Activated CD8-positive, alpha-beta memory T cell treated with anti-CD3 and anti-CD28 coated beads for 36 hours (primary cell): ENCODE results near the gene UTF1. TPM values are rescaled to one million over a fixed set of nuclear protein-coding genes. Genes with fewer than 3 reads are reported as not detected.

Experiments
- CTCF ChIA-PET: fragments of 350-600 bp; sonication (Branson Sonifier 250); formaldehyde crosslinking; loops from one replicate; lab custom pipeline; 2021; ENCODE audit warnings: antibody characterized with exemption; lab: Charles Lee
- POLR2A ChIA-PET: fragments of 350-600 bp; sonication (Branson Sonifier 250); formaldehyde crosslinking; loops from one replicate; lab custom pipeline; 2021; ENCODE audit warnings: antibody characterized with exemption; lab: Charles Lee
- total RNA-seq, 2 experiments: library from RNA; stranded (reverse); gene quantifications; one replicate each; pipeline ENCODE4 v1.2.3, GENCODE V29; 2021

The UTF1 gene, protein sequence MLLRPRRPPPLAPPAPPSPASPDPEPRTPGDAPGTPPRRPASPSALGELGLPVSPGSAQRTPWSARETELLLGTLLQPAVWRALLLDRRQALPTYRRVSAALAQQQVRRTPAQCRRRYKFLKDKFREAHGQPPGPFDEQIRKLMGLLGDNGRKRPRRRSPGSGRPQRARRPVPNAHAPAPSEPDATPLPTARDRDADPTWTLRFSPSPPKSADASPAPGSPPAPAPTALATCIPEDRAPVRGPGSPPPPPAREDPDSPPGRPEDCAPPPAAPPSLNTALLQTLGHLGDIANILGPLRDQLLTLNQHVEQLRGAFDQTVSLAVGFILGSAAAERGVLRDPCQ
- total RNA-seq: not detected

DNA sequence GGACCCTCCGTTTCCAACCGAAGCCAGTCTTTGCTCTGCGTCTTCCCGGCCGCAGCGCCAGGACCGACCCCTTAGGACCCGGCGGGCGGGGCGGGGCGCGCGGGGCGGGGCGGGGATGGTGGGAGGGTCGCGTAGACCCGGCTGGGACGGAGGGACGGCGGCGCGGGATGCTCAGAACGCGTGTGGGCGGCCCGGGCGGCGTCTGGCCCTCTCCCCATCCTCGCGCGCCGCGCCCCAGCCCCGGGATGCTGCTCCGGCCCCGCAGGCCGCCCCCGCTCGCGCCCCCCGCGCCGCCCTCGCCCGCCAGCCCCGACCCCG lies at the start of gene UTF1:
TSS of gene UTF1 (plus strand) at position 174 of the 318 bp plus-strand sequence. CDS start at position 246, 72 bp downstream.
- CTCF ChIA-PET: interaction anchor here (1.0 kb wide), 1 partner anchor 87 kb away, joined by 3 read pairs; no protein-coding TSS in a partner anchor
- POLR2A ChIA-PET: no interaction called here

DNA sequence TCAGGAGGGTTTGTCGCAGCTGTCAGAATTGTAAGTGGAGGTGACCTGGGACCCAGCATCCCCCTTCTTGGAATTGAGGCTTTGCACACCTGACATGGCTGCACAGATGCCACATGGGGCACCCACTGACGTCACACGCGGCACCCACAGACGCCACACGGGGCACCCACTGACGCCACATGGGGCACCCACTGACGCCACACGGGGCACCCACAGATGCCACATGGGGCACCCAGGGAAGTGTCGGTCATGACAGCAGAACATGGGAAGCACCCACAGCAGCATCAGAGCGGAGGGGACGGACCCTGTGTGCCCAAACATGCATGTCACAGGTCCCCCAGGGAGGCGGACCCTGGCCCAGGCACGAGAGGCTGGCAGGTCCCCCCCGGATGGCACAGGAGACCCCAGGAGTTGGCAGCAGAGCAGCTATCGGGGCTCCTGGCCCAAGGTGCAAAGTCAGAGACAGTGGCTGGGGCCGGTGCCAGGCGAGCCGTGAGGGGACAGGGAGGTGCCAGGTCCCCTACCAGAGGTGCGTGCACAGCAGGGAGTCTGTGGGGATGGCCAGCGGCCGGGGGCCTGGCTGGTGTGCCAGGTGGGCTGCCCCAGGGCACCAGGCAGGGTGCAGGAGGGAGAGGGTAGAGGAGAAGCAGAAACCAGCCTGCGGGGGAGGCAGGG lies 48.9 kb upstream of the UTF1 start:
- POLR2A ChIA-PET: no interaction called here
- CTCF ChIA-PET: no interaction called here

DNA sequence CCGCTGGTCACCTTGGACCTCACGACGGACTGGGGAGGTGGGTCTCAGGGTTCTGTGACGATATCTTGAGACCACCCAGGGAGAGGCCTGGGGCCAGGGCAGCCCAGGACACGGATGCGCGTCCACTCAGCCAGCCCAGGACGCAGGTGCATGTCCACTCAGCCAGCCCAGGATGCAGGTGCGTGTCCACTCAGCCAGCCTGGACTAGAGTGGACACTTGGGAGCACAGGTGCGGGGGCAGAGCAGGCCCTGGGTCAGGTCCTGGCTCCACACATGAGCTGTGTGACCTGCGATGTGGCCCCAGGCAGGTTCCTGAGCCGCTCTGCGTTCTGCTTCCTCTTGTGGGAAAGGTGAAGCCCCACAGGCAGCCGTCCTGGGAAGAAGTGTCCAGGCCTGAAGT lies 47.8 kb upstream of the UTF1 start:
- ChIA-PET CTCF (no interaction called here), POLR2A (no interaction called here)

DNA sequence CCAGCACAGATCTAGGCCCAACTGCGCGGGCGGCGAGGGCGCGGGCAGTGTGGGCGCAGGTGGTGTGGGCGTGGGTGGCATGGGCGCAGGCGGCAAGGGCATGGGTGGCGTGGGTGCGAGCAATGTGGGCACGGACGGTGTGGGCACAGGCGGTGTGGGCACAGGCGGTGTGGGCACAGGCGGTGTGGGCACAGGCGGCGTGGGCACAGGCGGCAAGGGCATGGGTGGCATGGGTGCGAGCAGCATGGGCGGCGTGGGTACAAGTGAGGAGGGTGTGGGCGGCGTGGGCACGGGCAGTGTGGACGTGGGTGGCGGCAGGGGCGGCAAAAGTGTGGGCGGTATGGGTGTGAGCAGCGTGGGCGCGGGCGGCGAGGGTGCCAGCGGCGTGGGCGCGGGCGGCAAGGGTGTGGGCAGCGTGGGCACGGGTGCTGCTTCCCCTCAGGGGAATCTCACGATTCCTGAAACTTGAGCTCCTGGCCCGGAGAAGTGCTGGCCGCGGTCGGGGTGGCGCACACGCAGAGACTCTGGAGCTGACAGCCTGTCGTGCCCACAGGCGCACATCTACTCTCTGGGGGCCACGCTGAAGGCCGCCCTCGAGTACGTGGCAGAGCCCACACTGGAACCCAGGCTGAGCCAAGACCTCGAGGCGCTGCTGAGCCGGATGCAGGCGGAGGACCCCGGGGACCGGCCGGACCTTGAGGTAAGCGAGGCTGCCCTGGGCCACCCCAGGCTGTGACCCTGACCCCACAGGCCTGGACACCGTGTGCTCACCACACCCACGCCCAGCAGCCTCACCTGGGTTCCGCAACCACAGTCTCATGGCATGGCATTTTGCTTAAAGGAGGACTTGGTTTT lies 47.0 kb upstream of the UTF1 start:
- POLR2A ChIA-PET: no interaction called here
- CTCF ChIA-PET: no interaction called here

DNA sequence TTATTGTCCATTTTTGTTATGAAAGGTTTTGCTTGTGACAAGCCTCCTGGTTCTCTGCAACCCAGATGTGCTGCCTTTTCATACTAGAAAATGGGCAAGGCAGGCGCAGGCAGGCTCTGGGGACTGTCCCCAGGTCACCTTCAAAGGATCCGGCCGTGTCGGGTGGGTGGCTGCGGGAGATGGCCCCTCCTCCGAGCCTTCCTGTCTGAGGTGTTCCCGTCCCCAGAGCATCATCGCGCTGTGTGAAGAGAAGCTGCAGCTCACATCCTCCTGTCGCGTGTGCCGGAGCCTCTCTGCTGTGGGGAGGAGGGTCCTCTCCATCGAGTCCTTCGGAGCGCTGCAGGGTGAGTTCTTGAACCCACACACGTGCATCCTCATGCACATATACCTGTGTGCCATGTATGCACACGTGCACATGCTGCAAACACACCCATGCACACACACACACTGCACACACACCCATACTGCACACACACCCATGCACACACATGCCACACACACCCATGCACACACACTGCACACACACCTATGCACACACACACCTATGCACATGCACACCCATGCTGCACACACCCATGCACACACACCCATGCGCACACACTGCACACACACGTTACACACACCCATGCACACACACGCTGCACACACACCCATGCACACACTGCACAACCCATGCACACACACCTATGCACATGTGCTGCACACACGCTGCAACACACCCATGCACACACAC lies 46.2 kb upstream of the UTF1 start:
- ChIA-PET POLR2A (no interaction called here), CTCF (no interaction called here)

DNA sequence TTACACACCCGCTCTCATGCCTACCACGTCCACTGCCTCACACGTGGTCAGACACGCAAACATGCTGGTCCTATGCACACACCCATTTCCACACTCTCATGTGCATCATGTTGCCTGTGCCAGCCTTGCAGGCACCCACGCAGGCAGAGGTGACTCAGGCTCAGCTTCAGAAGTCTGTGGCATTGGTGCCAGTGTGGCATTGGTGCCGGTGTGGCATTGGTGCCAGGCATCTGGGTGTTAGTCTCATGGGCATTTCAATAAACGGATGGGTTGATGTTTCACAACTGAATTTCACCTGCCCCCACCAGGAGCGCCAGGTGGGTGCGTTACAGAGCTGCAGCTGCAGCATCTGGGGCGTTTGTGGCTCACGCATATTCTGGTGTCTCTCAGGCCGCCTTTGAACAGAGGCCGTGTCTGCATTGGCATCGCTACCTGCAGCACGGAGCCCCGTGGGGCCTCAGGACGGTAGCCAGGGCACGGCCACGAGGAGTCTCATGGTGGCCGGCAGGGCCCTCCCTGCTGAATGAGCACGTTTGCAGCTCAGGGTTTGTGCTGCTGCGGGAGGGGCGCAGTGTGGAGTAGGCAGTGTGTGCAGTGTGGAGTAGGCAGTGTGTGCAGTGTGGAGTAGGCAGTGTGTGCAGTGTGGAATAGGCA lies 45.3 kb upstream of the UTF1 start:
- ChIA-PET POLR2A (no interaction called here), CTCF (no interaction called here)

DNA sequence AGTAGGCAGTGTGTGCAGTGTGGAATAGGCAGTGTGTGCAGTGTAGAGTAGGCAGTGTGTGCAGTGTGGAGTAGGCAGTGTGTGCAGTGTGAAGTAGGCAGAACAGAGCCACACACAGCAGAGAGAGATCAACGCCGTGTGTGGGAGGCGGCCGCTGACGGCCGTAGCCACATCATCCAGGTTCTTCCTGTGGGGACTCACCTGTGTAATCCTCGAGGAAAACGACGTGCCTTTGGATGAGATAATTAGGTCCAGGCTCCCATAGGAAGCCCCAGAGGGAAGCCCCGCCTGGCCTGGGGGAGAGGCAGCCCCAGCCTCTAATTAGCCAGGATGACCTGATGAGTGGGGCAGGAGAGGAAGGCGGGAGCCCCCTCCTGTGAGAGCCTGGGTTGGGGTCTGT lies 44.6 kb upstream of the UTF1 start:
- CTCF ChIA-PET: no interaction called here
- POLR2A ChIA-PET: no interaction called here

DNA sequence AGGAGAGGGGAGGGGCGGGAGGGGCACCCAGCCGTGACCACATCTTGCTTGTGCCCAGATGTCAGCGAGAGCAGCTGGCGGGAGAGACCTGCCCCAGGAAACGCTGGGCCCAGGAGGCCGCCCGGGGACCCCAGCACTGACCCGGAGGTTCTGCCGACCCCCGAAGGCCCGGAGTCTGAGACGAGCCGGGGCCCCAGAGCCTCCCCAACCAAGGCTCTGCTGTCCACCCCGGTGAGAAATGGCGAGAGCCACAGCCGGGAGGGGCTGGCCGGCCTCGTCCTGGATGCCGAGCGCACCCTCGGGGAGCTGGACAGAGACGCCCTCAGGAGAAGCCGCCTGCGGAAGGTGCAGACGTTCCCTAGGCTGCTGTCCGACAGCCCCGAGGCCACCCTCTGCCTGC lies 44.1 kb upstream of the UTF1 start:
- POLR2A ChIA-PET: no interaction called here
- CTCF ChIA-PET: no interaction called here

DNA sequence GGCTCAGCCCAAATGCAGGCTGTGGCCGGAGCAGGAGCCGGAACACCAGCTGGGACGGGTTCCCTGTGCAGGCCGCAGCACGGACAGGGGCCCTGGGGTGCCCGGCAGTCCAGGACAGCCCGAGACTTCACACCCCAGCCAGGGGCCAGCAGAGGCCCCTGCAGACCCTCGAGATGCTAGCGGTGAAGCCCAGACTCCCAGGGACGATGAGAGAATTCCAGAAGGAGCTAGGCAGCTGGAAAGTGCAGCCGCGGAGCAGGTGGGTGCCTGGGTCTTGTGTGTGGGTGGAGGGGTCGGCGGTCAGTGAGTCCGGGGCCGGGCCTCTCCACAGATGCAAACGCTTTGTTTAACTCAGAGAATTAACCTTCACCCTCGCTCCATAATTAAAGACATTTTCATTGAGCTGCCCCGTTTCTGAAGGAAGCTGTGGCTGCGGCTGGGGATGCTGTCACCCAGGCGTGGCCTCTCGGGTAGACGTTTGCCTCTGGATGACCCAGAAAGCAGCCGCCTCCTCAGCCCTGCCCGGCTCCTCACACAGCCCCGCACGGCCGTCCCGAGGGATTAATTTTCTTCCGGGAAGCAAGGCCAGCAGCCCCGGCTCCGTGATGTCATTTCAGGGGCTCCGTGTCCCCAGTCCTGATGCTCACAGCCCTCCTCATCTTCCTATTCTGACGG lies 43.5 kb upstream of the UTF1 start:
- ChIA-PET POLR2A (no interaction called here), CTCF (no interaction called here)

DNA sequence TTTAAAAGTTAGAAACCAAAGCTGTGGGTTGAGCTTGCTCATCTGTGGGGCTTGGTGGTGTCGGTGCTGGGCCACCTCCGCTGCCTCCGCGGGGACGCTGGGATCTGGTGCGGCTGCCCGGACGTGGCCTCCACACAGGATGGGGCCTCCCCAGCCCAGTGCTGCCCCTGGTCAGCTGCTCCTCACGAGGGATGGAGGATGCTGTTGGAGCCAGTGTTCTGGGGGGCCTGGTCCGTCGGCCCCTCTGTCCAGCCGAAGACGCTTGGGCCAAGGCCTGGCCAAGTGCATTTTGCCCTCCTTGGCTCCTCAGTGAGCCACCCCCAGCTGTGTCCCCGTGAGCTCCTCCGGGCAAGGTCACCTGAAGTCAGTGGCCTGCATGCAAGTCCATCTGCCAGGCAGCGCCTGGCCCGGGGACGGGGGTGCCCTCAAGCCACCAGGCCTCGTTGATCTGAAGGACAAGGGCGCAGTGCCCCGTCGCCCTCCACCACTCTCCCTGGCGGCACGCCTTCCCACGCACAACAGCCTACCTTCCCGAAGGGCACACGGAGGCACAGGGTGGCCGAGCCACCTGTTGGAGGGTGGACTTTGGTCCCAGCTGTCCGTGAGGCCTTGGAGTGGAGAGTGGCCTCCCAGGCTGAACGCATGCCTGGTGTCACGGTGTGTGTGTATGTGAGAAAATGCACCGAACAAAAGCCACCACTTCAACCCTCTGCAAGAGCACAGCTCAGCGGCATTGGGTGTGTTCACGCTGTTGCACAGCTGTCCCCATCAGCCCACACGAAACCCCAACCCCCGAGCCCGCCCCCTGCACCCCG lies 42.7 kb upstream of the UTF1 start:
- POLR2A ChIA-PET: no interaction called here

DNA sequence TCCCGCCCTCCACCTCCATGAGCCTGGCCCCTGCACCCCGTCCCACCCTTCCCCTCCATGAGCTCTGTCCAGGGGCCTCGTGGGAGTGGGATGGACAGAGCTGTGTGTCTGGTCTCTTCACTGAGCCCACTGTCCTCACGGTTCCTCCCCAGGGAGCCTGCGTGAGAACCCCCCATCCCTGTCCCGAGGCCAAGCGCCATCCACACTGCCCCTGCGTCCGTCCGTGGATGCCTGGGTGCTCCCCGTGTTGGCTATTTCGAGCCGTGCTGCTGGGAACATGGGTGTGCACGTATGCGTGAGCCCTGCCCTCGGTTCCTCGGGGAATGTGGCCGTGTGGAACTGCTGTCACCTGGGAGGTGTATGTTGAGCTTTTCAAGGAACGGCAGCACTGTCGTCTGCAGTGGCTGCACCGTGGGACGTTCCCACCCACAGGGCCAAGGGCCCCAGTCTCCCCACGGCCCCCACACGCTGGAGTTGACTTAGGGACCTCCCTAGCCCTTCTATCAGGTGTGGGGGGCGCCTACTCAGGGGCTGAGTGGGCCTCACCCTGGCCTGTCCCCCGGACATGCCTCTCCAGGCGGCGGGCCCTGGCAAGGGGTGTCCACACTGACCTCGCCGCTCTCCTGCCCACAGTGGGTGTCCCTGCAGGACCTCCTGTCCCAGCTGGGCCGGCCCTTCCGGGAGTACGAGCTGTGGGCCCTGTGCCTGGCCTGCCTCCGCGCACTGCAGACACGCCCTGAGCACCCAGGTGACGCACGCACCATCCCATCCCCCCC lies 41.9 kb upstream of the UTF1 start:
- CTCF ChIA-PET: no interaction called here
- POLR2A ChIA-PET: no interaction called here

More for the DNA sequence above, 42.7 kb upstream of the UTF1 start:
- CTCF ChIA-PET: no interaction called here

DNA sequence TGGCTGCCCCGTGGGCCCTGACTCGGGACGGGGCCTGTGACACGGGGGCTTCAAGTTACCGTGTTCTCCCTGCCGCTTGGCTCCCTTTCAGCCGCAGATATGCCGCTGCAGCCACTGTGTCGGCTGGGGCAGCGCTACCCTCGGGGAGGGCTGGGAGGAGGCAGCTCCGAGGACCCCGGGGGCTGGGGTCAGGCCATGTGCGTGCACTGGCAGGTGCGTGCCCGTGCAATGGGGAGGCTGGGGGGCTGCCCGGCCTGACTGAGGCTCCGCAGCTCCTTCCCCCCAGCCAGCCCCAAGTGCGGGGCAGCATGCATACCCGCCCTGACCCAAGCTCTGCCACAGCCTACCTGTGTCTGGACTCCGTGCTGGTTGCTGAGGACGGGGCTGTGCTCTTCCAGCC lies 40.8 kb upstream of the UTF1 start:
- POLR2A ChIA-PET: no interaction called here
- CTCF ChIA-PET: no interaction called here

DNA sequence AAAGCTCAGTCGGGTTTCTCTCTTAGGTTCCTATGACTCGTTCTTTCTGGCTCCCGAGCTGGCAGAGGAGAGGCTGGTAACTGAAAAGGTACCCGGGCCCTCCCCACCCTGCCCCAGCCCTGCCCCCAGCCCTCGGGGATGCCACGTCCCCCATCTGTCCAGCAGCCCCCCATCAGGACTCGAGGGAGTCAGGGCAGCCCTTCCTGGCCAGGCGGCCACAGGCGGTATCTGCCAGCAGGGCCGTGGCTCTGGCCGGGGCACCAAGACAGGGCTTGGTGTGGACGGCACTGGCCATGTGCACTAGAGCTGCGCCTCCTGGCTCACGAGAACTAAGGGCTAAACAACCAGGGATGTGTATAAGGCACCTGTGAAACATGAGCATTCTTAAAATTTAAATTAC lies 40.3 kb upstream of the UTF1 start:
- CTCF ChIA-PET: no interaction called here
- POLR2A ChIA-PET: no interaction called here

DNA sequence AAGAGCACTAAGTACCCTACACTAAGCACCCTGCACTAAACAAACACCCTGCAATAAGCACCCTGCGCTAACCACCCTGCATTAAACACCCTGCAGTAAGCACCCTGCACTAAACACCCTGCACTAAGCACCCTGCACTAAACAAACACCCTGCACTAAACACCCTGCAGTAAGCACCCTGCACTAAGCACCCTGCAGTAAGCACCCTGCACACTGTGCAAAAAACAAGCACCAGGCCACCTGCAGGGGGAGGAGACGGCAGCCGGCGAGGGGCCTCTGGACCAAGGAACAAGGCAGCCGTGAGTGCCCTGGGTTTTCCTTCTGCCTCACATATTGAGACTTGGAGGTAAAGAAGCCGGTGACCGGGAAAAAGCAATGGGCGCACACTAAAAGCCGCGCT lies 39.8 kb upstream of the UTF1 start:
- ChIA-PET POLR2A (no interaction called here), CTCF (no interaction called here)

DNA sequence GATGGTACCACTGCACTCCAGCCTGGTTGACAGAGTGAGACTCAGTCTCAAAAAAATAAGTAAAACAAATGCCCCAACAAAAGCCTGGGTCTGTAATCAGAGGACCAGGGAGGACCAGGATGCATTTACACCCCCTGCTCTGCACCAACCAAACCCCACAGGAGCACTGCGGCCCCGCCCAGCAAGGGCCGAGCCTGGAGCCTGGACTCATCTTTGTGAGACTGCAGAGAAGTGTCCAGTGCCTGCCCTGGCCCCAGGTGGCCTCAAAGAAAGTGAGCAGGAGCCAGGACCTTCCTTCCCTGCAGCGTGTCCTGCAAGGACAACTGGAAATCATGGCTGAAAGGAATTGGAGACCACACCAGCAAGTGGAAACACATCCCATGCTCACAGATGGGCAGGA lies 38.4 kb upstream of the UTF1 start:
- ChIA-PET POLR2A (no interaction called here), CTCF (no interaction called here)

DNA sequence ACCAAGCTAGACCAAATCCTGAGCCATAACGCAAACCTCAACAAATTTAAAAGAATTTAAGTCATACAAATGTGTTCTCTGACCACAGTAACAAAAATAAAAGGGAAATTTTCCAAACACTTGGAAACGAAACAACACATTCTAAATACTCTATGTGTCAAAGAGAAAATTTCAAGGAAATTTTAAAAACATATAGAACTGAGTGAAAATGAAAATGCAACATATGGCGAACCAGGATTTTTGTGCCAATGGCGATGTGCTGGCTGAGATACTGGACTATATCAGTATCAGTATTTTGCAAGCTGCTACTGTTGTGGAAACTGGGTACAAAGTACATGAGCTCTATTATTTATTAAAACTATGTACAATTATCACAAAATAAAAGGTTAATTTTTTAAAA lies 35.9 kb upstream of the UTF1 start:
- ChIA-PET POLR2A (no interaction called here), CTCF (no interaction called here)

DNA sequence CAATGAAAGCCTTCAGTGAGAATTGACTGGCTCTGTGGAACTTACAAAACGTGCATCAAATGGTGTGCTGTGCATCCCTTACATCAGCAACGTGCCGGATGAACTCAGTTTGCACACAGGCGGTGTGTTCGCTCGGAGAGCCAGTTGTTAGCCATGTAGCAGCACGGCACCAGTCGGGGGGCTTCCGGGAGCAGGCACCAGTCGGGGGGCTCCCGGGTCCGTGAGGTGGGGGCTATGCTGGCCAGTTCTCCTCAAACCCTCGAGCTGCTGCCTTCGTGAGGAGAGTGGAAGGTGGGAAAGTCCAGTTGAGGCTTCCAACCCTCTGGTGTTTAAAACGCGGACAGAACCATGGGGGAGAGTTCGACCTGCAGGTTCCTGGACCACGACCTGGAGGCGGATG lies 34.9 kb upstream of the UTF1 start:
- POLR2A ChIA-PET: no interaction called here

More for the DNA sequence above, 34.9 kb upstream of the UTF1 start:
- CTCF ChIA-PET: no interaction called here
